AG09319 (cell line): ENCODE data around the gene UBE2E2.

ENCODE experiments used
- DNase-seq: peaks from one replicate; pipeline ENCODE4 v3.0.0-alpha.2; 2010; ENCODE audit warnings: low read depth; ENCODE audit errors: extremely low read depth
- CTCF ChIP-seq: IDR thresholded peaks from 2 replicates; pipeline ENCODE4 v1.5.1; 2011; ENCODE audit warnings: low read depth, mild to moderate bottlenecking, inconsistent platforms, low read length, moderate library complexity

Gene UBE2E2

GRCh38 chr3:23272820-23273219, 69.7 kb downstream of the UBE2E2 start:
- TF ChIP-seq CTCF, result no peak
- DNase-seq, result no peak

GRCh38 chr3:23275061-23275460, 71.9 kb downstream of the UBE2E2 start:
- no peak for DNase-seq
- no peak for TF ChIP-seq CTCF

- TF ChIP-seq CTCF, result no peak
- no peak for DNase-seq
Observed at GRCh38 chr3:23275814-23276213, 72.7 kb downstream of the UBE2E2 start.

- DNase-seq, result no peak
- no peak for TF ChIP-seq CTCF
Observed at GRCh38 chr3:23276913-23277658, 74.0 kb downstream of the UBE2E2 start.

- TF ChIP-seq CTCF, result no peak
Observed at GRCh38 chr3:23277688-23278087, 74.6 kb downstream of the UBE2E2 start.

GRCh38 chr3:23283625-23284024, 80.5 kb downstream of the UBE2E2 start:
- no peak for DNase-seq
- no peak for TF ChIP-seq CTCF

More at GRCh38 chr3:23277688-23278087, 74.6 kb downstream of the UBE2E2 start:
- DNase-seq, result no peak

- no peak for DNase-seq
Observed at GRCh38 chr3:23288286-23288685, 85.2 kb downstream of the UBE2E2 start.

More at GRCh38 chr3:23288286-23288685, 85.2 kb downstream of the UBE2E2 start:
- TF ChIP-seq CTCF, result no peak
